ENCODE measurements around the gene PTPRN2.
"Not testable (repeated sequence)": the region's sequence is repeated elsewhere in the genome, so short reads cannot be mapped to it uniquely, and the experiment has no call there.

Gene PTPRN2

DNA sequence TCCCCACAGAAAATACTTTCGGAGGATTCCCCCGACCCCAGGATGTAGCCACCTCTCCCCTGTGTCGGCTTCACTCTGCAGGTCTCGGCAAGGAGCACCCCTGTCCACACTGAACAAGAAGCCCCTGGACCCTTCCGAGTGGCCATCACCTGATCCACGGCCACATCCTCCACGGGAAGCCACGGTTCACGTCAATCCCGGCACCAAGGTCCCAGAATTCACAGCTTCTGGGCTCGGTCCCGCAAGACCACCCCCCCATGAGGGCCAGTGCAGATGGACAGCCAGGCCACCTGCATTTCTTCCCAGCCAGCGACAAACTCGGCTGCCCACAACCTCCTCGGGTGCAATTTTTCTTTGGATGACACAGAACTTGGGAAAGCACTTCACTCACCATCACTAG, 199.6 kb downstream of the PTPRN2 start:
- no peak for DNase-seq (ENCODE audit: low spot score)

DNA sequence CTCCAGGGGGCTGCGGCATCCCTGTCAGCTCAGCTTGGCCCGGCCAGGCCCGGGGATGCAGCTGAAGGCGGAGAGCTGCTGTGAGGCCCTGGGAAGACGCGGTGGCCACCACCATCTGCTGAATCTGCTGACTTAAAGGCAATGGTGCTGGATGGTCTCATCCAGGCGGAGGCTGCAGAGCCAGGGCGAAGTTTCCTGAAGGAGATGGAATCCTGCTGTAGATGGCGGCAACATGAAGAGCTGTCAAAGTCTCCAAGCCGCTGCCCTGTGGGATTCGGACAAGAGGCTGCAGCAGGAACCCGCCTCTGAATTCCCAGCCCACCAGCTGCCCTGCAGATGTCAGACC, 200.1 kb downstream of the PTPRN2 start:
- DNase-seq (ENCODE audit: low spot score): peak; percentile 50

DNA sequence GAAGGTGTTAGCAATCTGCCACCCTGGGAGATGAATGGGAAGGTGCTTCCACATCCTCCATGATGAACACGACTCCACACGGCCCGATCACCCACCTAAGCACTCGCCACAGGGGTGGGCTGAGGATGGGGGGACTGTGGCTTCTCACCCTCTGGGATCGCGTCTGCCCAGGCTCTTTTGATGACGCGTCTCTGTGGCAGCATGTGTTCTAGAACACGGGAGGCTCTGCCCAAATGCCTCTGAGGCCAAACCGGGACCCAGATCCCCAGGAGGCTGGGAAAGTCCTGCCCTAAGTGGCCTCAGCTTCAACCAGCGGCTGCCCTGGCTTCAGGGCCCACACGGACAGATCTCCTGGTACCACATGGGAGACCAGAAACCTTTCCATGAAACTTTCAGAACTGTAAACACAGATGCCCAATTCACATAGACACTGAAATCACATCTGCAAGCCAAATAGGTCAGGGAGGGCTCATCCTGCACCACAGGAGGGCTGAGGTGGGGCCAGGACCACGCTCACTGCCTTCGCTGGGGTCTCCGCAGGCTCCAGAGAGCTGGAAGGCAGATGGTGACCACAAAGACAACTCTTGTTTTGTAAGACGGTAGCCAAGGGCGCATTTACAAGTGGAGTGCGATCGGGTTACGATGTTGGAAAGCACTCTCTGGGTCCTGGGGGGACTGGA, 200.6 kb downstream of the PTPRN2 start:
- DNase-seq (ENCODE audit: low spot score): no peak

DNA sequence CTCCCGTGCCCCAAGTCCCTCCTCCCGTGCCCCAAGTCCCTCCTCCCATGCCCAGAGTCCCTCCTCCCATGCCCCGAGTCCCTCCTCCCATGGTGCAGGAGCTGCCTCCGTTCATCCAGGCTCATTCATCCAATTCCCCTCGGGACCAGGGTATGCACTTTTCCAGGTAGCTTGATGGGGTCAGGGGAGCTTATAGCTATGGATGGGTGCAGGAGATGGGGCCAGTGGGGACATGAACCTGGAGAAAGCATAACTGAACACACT, 201.3 kb downstream of the PTPRN2 start:
- no peak for DNase-seq (ENCODE audit: low spot score)

DNA sequence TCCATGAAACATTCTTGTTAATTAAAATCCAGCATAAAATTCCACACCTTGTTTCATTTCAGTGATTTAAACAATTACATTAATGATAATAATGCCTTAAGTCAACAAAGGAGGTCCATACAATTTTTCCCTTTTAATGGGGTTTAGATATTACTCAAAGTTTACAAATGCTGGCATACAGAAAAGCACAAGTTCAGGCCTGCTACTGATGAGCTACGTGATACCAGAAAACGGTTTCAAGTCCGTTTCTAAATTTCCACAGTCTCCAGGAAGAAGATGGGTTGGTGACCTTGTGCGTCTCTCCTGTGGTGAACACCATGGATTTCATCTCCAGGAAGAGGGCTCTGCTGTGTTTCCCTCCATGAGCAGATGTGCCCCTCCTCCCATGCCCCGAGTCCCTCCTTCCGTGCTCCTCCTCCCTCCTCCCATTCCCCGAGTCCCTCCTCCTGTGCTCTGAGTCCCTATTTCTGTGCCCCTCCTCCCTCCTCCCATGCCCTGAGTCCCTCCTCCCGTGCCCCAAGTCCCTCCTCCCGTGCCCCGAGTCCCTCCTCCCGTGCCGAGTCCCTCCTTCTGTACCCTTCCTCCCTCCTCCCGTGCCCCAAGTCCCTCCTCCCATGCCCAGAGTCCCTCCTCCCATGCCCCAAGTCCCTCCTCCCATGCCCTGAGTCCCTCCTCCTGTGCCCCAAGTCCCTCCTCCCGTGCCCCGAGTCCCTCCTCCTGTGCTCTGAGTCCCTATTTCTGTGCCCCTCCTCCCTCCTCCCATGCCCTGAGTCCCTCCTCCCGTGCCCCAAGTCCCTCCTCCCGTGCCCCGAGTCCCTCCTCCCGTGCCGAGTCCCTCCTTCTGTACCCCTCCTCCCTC, 201.9 kb downstream of the PTPRN2 start:
- DNase-seq (ENCODE audit: low spot score): not testable (repeated sequence)

DNA sequence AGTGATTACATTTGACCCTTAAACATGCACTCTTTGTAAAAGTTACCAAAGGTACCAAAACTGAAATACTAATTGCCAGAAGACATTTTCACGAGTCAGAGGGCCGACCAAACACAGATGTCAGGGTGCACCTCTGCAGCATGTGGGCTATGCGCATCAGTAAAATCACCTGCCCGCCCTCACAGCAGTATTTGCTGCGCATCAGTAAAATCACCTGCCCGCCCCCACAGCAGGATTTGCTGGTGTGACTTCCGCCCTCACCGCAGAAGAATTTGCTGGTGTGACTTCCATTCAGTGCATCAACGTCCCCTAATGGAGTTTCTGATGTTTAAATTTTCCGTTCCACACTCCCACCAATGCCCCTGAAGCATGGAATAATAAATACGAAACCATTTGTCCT, 202.9 kb downstream of the PTPRN2 start:
- DNase-seq (ENCODE audit: low spot score): no peak

DNA sequence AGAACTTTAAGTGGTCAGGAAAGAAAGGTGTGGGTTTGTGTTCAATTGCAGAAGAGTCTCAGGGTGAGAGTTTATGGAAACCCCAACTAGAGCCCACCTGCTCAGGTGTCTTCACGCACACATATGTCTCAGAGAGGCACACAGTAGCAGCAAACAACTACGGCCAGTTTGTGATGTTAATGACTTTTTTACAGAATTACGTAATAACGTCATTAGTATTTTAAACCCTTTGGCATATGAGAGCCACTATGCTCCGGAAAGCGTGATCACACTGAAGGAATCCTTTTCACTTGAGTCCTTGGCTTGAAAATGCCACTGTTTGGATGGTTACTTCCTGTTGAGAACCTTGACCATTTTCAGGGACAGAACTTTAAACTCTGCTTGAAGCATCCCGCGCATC, 204.0 kb downstream of the PTPRN2 start:
- no peak for DNase-seq (ENCODE audit: low spot score)

DNA sequence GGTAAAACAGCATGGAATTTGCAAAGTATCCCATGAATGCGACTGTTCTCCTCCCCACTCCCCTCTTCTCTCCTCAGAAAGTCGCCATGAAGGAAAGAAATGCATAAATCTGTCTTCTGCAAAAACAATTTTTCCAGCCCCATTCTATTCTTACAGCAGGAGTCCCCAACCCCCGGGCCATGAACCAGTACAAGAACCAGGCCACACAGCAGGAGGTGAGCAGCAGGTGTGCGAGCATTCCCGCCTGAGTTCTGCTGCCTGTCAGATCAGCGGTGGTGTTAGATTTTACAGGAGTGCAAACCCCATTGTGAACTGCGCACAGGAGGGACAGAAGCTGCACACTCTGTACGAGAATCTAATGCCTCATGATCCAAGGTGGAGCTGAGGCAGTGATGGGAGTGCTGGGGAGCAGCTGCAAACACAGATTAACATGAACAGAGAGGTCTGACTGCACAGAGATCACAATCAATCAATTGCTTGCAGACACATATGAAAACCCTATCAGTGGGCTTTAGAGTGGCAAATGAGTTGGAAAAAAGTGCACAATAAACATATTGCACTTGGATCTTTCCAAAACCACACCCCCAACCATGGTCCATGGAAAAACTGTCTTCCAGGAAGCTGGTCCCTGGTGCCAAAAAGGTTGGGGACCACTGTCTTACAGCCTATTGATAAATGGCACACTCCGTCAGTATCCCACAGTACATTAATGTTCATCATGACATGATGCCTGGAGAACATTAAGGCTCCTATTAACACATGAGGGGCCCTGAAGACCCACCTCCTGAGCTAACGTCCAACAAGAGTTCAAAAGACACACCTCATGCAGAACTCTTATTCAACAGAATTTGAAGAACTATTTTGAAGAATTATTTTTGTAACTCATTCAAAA, 205.0 kb downstream of the PTPRN2 start:
- peak; percentile 49 for DNase-seq (ENCODE audit: low spot score)

DNA sequence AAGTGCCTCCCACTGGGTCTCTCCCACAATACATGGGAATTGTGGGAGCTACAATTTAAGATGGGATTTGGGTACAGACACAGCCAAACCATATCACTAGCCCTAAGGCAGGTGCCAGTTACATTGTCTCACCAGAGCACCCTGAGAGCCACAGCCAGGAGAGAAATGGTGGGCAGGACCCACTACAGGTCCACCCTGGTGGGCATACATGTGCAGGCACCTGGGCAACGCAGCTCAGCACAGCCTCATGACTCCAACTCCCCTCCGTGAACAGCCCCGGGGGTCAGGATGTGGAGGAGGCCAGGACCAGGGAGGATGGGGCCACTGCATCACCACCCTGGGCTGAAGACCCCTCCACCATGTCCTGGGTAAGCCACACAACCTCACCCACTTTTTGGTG, 205.7 kb downstream of the PTPRN2 start:
- no peak for DNase-seq (ENCODE audit: low spot score)

DNA sequence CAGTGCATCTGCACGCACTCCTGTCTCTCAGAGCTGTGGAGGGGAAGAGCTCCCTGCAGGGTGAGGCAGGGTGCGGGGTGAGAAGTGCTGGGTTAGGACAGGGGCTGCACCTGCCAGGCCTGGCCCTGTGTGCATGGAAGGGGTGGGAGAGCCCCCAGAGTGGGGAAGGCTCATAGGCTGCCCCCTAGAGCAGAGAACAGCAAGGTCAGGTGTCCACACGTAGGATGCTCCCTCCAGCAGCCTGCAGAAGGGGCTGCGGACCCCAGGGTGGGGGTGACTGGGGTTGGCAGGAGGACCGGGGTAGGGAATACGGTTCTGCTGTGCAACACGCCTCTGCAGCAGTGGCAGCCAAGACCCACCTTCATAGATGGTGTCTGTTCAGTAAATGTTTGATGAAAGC, 208.6 kb downstream of the PTPRN2 start:
- no peak for DNase-seq (ENCODE audit: low spot score)

DNA sequence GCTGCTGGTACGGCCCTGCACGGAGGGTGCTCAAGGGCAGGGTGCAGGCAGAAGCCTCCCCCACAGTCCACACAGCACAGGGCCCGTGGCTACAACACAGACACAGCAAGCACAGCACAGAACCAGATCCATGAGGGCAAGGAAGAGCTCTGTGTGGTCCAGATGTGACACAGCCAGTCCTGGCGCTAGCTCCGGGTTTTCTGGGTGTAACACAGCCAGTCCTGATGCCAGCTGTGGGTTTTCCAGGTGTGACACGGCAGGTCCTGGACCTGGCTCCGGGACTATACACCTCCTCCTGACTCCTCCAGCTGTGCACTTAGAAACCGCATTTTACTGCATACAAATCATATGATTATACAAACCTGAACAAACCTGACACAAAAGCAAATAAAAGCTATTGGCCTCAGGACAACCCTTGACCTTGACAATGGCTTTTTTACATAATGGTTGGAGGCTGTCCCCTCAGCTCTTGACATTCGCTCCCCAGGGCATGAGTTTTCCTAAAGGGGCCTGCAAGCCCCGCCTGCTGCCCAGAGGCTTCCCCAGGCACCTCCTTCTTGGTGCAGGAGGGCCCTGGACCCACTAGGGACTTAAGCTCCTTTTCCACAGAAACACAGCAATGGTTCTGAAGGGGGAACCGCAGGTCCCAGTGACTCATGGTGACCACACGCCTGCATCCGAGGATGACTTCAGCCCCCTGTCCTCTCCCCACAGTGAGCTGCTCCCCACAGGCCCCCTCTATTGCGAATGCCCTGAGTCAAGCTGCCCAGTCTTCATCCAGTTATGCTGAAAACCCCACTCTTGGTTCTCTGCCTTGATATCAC, 209.6 kb downstream of the PTPRN2 start:
- DNase-seq (ENCODE audit: low spot score): no peak

DNA sequence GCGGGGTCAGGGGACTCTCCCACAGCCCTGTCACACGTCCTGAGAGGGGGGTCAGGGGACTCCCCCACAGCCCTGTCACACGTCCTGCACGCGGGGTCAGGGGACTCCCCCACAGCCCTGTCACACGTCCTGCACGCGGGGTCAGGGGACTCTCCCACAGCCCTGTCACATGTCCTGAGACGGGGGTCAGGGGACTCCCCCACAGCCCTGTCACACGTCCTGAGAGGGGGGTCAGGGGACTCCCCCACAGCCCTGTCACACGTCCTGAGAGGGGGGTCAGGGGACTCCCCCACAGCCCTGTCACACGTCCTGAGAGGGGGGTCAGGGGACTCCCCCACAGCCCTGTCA, 210.8 kb downstream of the PTPRN2 start:
- DNase-seq (ENCODE audit: low spot score): not testable (repeated sequence)

DNA sequence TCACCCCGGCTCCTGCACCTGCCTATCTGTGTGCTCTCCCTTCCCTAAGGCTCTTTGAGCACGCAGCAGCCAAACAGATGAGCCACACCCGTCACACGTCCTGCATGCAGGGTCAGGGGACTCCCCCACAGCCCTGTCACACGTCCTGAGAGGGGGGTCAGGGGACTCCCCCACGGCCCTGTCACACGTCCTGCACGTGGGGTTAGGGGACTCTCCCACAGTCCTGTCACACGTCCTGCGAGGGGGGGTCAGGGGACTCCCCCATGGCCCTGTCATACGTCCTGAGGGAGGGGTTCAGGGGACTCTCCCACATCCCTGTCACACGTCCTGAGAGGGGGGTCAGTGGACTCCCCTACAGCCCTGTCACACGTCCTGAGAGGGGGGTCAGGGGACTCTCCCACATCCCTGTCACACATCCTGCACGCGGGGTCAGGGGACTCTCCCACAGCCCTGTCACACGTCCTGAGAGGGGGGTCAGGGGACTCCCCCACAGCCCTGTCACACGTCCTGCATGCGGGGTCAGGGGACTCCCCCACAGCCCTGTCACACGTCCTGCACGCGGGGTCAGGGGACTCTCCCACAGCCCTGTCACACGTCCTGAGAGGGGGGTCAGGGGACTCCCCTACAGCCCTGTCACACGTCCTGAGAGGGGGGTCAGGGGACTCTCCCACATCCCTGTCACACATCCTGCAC, 211.3 kb downstream of the PTPRN2 start:
- not testable (repeated sequence) for DNase-seq (ENCODE audit: low spot score)

DNA sequence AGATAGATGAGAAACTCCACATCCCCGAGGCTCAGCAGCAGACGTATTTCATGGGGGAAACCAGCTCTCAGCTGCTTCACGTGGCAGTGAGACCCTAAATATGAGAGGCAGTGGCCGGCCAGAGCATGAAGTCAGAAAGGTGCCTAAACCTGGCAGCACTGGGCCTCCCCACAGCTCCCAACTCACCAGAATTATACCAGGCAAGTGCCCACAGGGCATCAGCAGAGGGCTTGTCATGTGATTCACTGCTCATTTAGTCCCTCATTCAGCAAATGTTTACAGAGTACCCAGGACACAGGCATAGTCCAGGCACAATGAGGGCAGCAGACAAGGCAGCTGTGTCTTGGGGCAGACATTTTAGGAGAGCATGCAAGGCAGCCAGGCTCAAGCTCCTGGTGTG, 212.6 kb downstream of the PTPRN2 start:
- no peak for DNase-seq (ENCODE audit: low spot score)

DNA sequence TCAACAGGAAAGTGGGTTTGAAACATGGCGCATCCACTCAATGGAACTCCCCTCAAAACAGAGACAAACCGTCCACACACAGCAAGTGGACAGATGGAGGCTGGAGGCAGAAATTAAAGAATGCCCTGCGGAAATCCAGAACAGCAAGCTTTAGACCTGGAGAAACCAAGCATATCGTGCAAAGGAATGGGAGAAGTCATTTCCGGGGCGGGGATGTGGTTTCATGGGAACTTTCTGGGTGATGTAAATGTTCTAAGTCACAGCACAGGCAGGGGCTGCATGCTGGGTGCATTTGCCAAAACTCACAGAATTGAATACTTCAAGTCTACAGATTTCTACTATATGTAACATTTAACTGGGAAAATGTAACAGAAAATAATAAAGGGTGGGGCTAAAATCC, 213.0 kb downstream of the PTPRN2 start:
- DNase-seq (ENCODE audit: low spot score): no peak

DNA sequence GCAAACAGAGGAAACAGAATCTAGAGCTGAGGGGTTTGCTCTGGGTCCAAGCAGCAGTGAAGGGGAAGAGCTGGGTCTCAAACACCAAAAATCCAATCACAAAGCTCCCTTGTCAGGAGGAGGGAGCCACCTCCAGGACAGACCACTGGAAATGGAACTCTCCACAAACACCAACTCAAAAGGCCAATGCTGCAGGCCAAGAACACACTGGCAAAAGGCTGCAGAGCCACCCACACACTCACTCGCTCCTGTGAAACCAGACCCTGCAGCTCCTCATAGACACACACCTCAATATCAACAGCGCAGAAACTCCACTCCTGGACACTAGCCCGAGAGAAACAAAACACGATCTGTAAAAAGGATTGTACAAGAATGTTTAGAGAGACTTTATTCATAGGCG, 213.5 kb downstream of the PTPRN2 start:
- DNase-seq (ENCODE audit: low spot score): no peak

DNA sequence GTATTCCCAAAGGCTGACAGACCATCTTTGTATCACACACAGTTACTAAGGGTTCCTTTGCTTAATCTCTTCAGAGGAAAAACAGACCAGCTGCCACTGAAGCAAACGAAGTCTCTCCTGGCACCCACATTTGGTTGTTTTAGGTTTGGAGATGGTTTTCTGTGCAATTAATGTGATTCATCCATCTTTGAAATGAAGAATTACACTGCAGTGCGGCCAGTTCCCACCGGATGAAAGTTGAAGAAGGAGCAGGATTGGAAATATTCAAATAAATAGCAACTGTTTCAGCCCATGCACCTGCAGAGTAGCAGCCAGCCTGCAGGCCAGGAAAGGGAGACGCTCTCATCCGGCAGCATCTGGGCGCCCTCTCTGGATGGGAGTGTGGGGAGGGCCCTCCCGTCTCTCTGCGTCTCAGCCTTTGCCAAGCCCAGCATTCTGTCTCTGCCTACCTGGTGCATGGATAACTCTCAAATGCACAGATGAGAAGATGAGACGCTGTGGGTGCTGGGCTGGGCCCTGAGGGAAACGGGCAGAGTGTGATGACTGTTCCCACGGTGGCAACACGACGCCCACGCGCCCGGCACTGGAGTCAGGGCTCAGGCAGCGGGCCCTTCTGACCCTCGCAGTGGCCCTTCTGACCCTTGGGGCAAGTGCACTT, 214.0 kb downstream of the PTPRN2 start:
- no peak for DNase-seq (ENCODE audit: low spot score)

DNA sequence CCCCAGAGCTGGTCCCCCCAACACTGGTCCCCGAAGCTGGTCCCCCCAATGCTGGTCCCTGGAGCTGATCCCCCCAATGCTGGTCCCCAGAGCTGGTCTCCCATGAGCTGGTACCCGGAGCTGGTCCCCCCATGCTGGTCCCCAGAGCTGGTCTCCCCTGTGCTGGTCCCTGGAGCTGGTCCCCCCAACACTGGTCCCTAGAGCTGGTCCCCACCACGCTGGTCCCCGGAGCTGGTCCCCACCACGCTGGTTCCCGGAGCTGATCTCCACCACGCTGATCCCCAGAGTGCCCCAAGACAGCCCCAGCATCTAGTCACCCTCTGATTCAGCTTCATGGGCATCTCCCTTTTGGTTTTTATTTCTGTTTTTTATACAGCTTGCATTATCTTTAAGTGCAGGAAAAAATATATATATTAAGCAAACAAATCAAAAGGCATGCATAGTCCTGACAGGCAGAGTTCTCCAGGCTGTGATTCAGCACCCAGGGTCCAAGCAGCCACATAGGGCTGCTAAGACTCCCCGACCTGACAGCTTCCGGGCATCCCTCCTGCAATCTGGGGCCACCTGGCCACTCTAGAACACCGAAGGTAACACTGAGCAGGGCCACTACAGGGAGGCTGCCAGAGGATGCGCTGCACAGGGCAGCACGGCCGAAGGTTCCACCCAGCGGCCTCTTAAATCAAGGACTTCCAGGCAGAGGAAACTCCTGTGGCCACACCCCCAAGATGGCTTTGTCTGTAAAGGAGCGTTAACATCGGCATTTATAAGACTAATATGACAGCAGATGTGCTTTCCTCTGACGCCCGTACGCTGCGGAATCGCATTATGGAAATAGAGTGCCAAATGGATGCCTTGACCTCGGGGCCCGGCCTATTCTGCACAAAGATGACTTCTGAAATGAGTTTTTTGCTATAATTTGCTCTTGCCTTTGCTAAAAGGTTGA, 215.0 kb downstream of the PTPRN2 start:
- peak; percentile 67 for DNase-seq (ENCODE audit: low spot score)

DNA sequence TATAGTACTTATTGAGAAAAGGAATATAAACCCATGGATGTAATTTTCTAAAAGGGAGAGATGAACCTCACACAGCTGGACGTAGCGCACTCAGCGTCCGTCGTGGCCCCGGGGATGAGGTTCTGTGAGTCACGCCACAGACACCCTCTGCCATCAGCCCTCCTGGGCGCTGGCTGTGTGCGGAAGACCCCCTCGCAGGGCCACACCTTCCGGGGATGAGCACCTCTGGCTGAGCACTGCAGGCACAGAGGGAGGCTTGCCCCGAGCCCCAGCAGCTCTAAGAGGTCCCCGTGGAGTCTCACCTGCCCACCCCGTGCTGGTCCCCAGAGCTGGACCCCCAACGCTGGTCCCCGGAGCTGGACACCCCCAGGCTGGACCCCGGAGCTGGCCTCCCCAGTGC, 215.8 kb downstream of the PTPRN2 start:
- DNase-seq (ENCODE audit: low spot score): no peak
